Sigmoid colon (tissue), 4 donors: ENCODE results near the gene ADCK1.

ENCODE experiments used
- POLR2AphosphoS5 ChIP-seq, 4 donors: sonication (generic); formaldehyde crosslinking; IDR thresholded peaks; one replicate each; pipeline ENCODE4 v1.6.1; 2017; ENCODE audit warnings: antibody characterized with exemption in 4 of 4
- TF ChIP-seq, protein P1 (sequence below), 4 experiments: fragments of 450-650 bp in 3 of 4; fragments of 200-600 bp in 1 of 4; IDR thresholded peaks; one replicate each; pipeline ENCODE4 v1.5.1; 2016 to 2019; ENCODE audit warnings: antibody characterized with exemption in 4 of 4, mild to moderate bottlenecking in 3 of 4, moderate library complexity in 2 of 4

DNA sequence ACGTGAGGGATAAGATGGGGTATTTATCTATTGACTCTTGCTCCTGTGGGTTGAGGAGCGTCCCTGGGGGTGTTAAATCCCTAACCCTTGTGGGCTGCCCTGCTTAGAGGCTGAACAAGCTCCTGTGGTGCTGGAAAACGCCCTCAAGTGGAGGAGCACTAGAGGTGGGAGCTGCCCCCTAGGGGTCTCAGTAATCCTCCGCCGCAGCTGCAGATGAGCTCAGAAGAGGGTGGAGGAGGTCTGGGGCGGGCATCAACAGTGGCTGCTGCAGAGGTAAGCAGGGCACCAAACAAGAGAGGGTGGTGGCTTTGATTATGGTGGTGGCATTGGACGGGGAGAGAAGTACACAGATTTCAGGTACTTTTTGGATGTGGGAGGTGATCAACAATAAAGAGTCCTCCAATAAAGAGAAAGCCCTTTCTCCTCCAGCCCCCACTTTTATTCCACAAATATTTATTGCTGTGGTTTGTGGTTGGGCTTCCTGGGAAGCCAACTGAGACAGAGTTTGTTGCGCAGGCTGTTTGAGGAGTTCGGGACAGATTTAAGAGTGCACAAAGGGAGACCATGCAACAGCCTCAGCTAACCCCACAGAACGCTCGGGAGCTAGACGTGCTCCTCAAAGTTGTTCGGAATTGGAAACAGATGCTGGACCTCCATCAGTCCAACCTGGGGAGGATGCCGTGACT is 179.9 kb downstream of the ADCK1 start:
- TF ChIP-seq, protein P1, sequence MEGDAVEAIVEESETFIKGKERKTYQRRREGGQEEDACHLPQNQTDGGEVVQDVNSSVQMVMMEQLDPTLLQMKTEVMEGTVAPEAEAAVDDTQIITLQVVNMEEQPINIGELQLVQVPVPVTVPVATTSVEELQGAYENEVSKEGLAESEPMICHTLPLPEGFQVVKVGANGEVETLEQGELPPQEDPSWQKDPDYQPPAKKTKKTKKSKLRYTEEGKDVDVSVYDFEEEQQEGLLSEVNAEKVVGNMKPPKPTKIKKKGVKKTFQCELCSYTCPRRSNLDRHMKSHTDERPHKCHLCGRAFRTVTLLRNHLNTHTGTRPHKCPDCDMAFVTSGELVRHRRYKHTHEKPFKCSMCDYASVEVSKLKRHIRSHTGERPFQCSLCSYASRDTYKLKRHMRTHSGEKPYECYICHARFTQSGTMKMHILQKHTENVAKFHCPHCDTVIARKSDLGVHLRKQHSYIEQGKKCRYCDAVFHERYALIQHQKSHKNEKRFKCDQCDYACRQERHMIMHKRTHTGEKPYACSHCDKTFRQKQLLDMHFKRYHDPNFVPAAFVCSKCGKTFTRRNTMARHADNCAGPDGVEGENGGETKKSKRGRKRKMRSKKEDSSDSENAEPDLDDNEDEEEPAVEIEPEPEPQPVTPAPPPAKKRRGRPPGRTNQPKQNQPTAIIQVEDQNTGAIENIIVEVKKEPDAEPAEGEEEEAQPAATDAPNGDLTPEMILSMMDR (IDR thresholded peaks at IDR 0.05) = no peak
- TF ChIP-seq POLR2AphosphoS5 (IDR thresholded peaks at IDR 0.05) = no peak
